Psoas muscle (tissue), 8 donors: Measurements from ENCODE around the gene SLC25A51. TPM values are rescaled to one million over a fixed set of nuclear protein-coding genes. Genes with fewer than 3 reads are reported as not detected.
A peak's percentile ranks its signal among the peaks of the same experiment; 100 is the strongest.
"Not testable (repeated sequence)": the region's sequence is repeated elsewhere in the genome, so short reads cannot be mapped to it uniquely, and the experiment has no call there.

Experiments
- ATAC-seq, 4 donors: fragments of 200-7000 bp; cut with Tn5 transposase; one replicate each; pipeline ENCODE4 v1.9.1; 2020; ENCODE audit warnings: moderate library complexity in 3 of 4, mild to moderate bottlenecking in 2 of 4
- DNase-seq, 2 donors: peaks; one replicate each; pipeline ENCODE4 v3.0.0-alpha.2; 2020
- H3K27ac ChIP-seq: fragments of 200-600 bp; one replicate; pipeline ENCODE4 v1.8.0; 2022
- H3K27me3 ChIP-seq, 3 donors: fragments of 200-600 bp in 1 of 3; one replicate each; pipeline versions ENCODE4 v1.6.1 to v1.8.0; 2013 to 2022; ENCODE audit warnings: low read length in 2 of 3, mild to moderate bottlenecking in 2 of 3, moderate library complexity in 1 of 3; ENCODE audit not compliant: insufficient read depth in 3 of 3
- H3K36me3 ChIP-seq, 2 donors: fragments of 200-600 bp in 1 of 2; one replicate each; pipeline versions ENCODE4 v1.6.1 to v1.8.0; 2013 to 2022; ENCODE audit warnings: low read depth in 1 of 2, mild to moderate bottlenecking in 1 of 2, moderate library complexity in 1 of 2; ENCODE audit not compliant: insufficient read depth in 1 of 2
- H3K4me1 ChIP-seq: fragments of 200-600 bp; one replicate; pipeline ENCODE4 v1.8.0; 2022
- H3K4me3 ChIP-seq: fragments of 200-600 bp; one replicate; pipeline ENCODE4 v1.8.0; 2022; ENCODE audit warnings: mild to moderate bottlenecking
- H3K9me3 ChIP-seq: fragments of 200-600 bp; one replicate; pipeline ENCODE4 v1.8.0; 2022
- whole genome bisulfite sequencing, 3 donors: extraction: QIAGEN DNeasy Blood & Tissue Kit; methylation state at CpG; one replicate each; pipeline versions ENCODE4 v1.1.6 to v1.1.7; 2013; 5-methylcytosine and 5-hydroxymethylcytosine counted together
- intact Hi-C, 2 donors: fragments of 100-400 bp; cut with DNase I; formaldehyde crosslinking; loops; one replicate each; pipeline versions ENCODE4 v1.11.0 to v1.14.2; 2022
- polyA plus RNA-seq, 3 donors: library from polyadenylated mRNA; stranded (reverse); fragments of 200-250 nt; gene quantifications; one replicate each; pipeline ENCODE4 v1.2.3, GENCODE V29; 2013
- total RNA-seq, 4 donors: library from RNA; stranded (reverse); fragmentation: NEBNext Ultra II Directional in 2 of 4; extraction: Animal tissue kit (Norgen Biotek cat#: 25700) in 2 of 4; gene quantifications; one replicate each; pipeline versions ENCODE4 v1.2.1 to v1.2.4, GENCODE V29; 2021 to 2023
- TF ChIP-seq, protein P1 (sequence below): fragments of 200-600 bp; IDR thresholded peaks from one replicate; pipeline ENCODE4 v1.8.0; 2022; ENCODE audit warnings: antibody characterized with exemption
- donor health status: healthy with polysubstance abuse.
- donor health status: DM: no; HTN: no; CAD: no; lungs with moderate emphysema.
- donor health status: Bipolar disorder and iron deficiency.
- donor health status: healthy.
- donor health status: DM: yes; HTN: yes; CAD: no.
- donor health status: DM: no; HTN: no; CAD: no.
- donor health status: DM: no; HTN: no; CAD: no.
- donor health status: DM: yes; HTN: yes; CAD: no.

Gene SLC25A51
- total and polyA plus RNA-seq, 7 donors = 8.4 to 25.3 (median 18.4) TPM

DNA sequence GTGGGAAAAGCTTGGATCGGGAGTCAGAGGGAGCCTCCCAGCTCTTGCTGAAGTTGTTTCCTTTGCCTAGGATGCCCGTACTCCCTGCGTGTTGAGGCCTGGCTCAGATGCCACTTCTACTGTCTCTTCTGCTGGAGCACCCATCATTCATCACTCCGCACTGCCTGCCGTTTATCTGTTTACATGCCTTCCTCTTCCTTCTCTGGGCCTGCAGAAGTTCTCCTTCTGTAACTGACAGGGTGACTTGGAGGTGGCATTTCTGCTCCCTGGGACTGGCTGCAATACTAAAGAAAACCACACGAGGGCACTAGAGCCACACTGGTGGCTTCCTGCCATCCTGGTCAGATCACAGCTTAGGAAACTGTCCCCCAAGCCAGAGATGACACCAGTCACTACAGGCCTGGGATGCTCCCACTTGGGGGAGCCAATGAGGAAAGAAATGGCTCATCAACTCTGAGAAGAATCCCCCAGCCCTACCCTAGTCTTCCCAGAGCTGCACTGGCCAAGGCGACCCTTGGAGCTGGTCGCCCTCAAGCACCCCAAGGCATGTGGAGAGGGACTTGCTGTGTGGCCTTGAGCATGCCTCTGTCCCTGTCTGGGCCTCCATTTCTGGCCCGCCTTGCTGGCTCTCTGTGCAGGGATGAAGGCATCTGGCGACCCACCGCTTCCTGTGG is 9.7 kb upstream of the SLC25A51 start:
- WGBS, 3 donors = 59 to 64% (median 61%) methylated on average over 11 of the region's 11 CpGs
- peaks cover 2 to 5% of the 10 kb centered on the region in 2 donors for H3K36me3 ChIP-seq
- no peak overlapping the region for H3K4me3 ChIP-seq
- no peaks in the 10 kb centered on the region for H3K9me3 ChIP-seq
- TF ChIP-seq, protein P1, sequence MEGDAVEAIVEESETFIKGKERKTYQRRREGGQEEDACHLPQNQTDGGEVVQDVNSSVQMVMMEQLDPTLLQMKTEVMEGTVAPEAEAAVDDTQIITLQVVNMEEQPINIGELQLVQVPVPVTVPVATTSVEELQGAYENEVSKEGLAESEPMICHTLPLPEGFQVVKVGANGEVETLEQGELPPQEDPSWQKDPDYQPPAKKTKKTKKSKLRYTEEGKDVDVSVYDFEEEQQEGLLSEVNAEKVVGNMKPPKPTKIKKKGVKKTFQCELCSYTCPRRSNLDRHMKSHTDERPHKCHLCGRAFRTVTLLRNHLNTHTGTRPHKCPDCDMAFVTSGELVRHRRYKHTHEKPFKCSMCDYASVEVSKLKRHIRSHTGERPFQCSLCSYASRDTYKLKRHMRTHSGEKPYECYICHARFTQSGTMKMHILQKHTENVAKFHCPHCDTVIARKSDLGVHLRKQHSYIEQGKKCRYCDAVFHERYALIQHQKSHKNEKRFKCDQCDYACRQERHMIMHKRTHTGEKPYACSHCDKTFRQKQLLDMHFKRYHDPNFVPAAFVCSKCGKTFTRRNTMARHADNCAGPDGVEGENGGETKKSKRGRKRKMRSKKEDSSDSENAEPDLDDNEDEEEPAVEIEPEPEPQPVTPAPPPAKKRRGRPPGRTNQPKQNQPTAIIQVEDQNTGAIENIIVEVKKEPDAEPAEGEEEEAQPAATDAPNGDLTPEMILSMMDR = peak; percentile 98
- peak; percentile 90 to 94 (median 92) for ATAC-seq
- intact Hi-C loops = loop anchor here (2.0 to 10.0 kb wide), 5 partner anchors 247 to 449 kb away; no protein-coding TSS in a partner anchor
- DNase-seq = peak; percentile 62 to 77
- no peaks in the 10 kb centered on the region for H3K27me3 ChIP-seq
- no peak overlapping the region for H3K27ac ChIP-seq
- peaks cover 4% of the 10 kb centered on the region for H3K4me1 ChIP-seq

DNA sequence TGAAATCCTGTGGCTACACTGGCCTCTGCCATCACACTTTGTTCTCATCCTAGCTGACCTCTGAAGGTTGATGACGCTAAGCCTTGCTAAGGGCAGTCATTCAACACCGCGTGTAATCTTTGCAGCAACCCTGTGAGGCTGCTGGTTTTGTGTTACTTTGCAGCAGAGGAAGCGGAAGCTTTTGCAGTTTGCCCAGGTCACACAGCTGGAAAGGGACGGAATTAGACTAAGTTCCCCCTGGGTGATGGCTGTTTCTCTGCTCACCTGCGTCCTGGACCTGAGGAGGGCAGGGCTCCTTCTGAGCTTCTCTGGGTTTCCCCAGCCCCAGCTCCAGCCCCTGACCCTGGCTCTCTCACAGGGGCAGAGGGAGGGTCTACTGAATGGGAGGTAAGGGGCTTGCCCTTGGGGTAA is 7.3 kb upstream of the SLC25A51 start:
- intact Hi-C loops = loop anchor here (5.0 to 10.0 kb wide), 3 partner anchors 251 to 451 kb away; no protein-coding TSS in a partner anchor
- no peak overlapping the region for H3K27ac ChIP-seq
- H3K4me1 ChIP-seq = peaks cover 4% of the 10 kb centered on the region
- no peaks in the 10 kb centered on the region for H3K27me3 ChIP-seq
- H3K9me3 ChIP-seq = no peaks in the 10 kb centered on the region
- no peaks in the 10 kb centered on the region for H3K36me3 ChIP-seq
- TF ChIP-seq, protein P1 = no peak
- WGBS, 3 donors = 30 to 42% (median 36%) methylated on average over 6 of the region's 6 CpGs
- DNase-seq = no peak
- ATAC-seq = no peak
- H3K4me3 ChIP-seq = no peak overlapping the region

DNA sequence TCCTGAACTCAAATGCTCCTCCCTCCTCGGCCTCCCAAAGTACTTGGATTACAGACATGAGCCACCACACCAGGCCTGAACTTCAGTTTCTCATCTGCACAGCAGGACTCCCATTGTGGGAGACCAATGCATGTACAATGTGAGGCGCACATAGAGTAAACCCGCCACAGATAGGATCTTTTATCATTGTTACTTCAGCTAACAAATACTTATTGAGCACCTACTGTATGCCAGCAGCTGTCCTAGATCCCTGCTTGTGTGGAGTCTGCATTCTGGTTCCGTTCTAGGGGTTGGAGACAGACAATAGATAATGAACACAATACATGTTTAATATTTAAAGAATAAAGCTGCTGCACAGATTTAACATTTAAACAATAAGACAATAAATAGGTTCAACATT is 6.3 kb upstream of the SLC25A51 start:
- Histone ChIP-seq H3K27ac (no peak overlapping the region), H3K27me3 (no peaks in the 10 kb centered on the region), H3K36me3 (no peaks in the 10 kb centered on the region), H3K4me3 (no peak overlapping the region), H3K9me3 (no peaks in the 10 kb centered on the region), H3K4me1 (no peaks in the 10 kb centered on the region)
- ATAC-seq (no peak), DNase-seq (no peak)
- TF ChIP-seq, protein P1 = no peak
- WGBS, 3 donors = 93% methylated on average over 4 of the region's 4 CpGs
- intact Hi-C loops = loop anchor here (5.0 to 10.0 kb wide), 3 partner anchors 252 to 452 kb away; no protein-coding TSS in a partner anchor

DNA sequence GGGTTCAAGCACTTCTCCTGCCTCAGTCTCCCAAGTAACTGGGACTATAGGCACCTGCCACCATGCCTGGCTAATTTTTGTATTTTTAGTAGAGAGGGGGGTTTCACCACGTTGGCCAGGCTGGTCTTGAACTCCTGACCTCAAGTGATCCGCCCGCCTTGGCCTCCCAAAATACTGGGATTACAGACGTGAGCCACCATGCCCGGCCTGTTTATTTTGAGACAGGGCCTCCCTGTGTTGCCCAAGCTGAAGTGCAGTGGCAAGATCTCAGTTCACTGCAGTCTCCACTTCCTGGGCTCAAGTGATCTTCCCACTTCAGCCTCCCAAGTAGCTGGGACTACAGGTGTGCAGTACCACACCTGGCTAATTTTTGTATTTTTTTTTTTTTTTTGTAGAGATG is 5.9 kb upstream of the SLC25A51 start:
- H3K9me3 ChIP-seq, ATAC-seq, DNase-seq, H3K27ac ChIP-seq, H3K36me3 ChIP-seq, H3K27me3 ChIP-seq, H3K4me3 ChIP-seq, H3K4me1 ChIP-seq: not testable (repeated sequence)
- intact Hi-C loops = loop anchor here (5.0 to 10.0 kb wide), 5 partner anchors 252 to 485 kb away; partner anchors contain the start of genes ALDH1B1 (in 1 of the 2) and TOMM5 (in 1 of the 2)
- WGBS, 3 donors = 86 to 88% (median 87%) methylated on average over 5 of the region's 5 CpGs

DNA sequence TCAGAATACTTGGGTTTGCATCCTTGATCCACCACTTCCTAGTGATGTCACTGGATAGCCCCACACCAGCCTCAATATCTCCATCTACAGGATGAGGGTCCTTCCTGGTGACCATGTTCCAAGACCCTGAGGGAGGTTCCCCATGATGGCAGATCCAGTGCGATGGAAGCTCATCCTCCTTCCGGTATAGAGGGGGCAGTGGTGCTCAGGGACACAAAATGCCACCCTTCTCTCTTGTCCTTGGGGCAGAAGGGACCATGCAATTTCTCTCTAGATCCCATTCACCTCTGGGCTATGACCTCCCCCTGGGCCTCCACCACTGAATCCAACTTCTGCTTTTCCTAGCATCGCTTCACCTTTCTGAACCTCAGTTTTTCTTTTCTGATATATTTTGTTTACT is 5.4 kb upstream of the SLC25A51 start:
- 86 to 99% (median 89%) methylated on average over 3 of the region's 3 CpGs for WGBS, 3 donors
- no peak for ATAC-seq

More for the DNA sequence above, 5.4 kb upstream of the SLC25A51 start:
- Histone ChIP-seq H3K4me3 (no peak overlapping the region), H3K27me3 (no peaks in the 10 kb centered on the region), H3K27ac (no peak overlapping the region), H3K4me1 (peaks cover 6% of the 10 kb centered on the region), H3K9me3 (no peaks in the 10 kb centered on the region), H3K36me3 (no peaks in the 10 kb centered on the region)
- intact Hi-C loops = loop anchor here in 1 of 2 donors (10.0 kb wide), 2 partner anchors 315 to 485 kb away; partner anchors contain the start of genes ALDH1B1 and TOMM5
- TF ChIP-seq, protein P1 = no peak
- no peak for DNase-seq
